GM12878 (cell line): Measurements from ENCODE around the gene CEP97. TPM values are rescaled to one million over a fixed set of nuclear protein-coding genes. Genes with fewer than 3 reads are reported as not detected.

ENCODE experiments used
- E2F8 ChIP-seq: fragments of 450-650 bp; IDR thresholded peaks from 2 replicates; pipeline ENCODE4 v1.6.1; 2018; ENCODE audit warnings: mild to moderate bottlenecking, low read depth, moderate library complexity; ENCODE audit not compliant: partially characterized antibody
- FOXK2 ChIP-seq: fragments of 450-650 bp; IDR thresholded peaks from 2 replicates; pipeline ENCODE4 v1.6.1; 2017; ENCODE audit warnings: mild to moderate bottlenecking, moderate library complexity
- GABPA ChIP-seq: IDR thresholded peaks from 2 replicates; pipeline ENCODE4 v1.6.1; 2014; ENCODE audit warnings: antibody characterized with exemption, low read depth, mild to moderate bottlenecking, inconsistent platforms
- GATAD2B ChIP-seq: fragments of 450-650 bp; conservative IDR thresholded peaks from 2 replicates; pipeline ENCODE4 v1.6.1; 2017; ENCODE audit warnings: low read depth, mild to moderate bottlenecking, moderate library complexity
- HCFC1 ChIP-seq: fragments of 150-350 bp; IDR thresholded peaks from 2 replicates; pipeline ENCODE4 v1.6.1; 2014; ENCODE audit warnings: low read length
- HDAC6 ChIP-seq: fragments of 200-600 bp; sonication (generic); IDR thresholded peaks from one replicate; pipeline ENCODE4 v1.8.0; 2017; ENCODE audit warnings: antibody characterized with exemption; ENCODE audit not compliant: unreplicated experiment
- HDGF ChIP-seq: fragments of 450-650 bp; IDR thresholded peaks from 2 replicates; pipeline ENCODE4 v1.6.1; 2016; ENCODE audit warnings: antibody characterized with exemption
- IKZF1 ChIP-seq: fragments of 450-650 bp; conservative IDR thresholded peaks from 2 replicates; pipeline ENCODE4 v1.6.1; 2017; ENCODE audit warnings: antibody characterized with exemption, mild to moderate bottlenecking
- KDM1A ChIP-seq: fragments of 200-600 bp; sonication (generic); IDR thresholded peaks from 2 replicates; pipeline ENCODE4 v1.6.1; 2016; ENCODE audit warnings: borderline replicate concordance
- MYB ChIP-seq: fragments of 150-350 bp; IDR thresholded peaks from 2 replicates; pipeline ENCODE4 v1.6.1; 2014; ENCODE audit warnings: mild to moderate bottlenecking, low read depth, low read length, borderline replicate concordance
- NBN ChIP-seq: fragments of 450-650 bp; IDR thresholded peaks from 2 replicates; pipeline ENCODE4 v1.6.1; 2016
- POLR2AphosphoS5 ChIP-seq: IDR thresholded peaks from 2 replicates; pipeline ENCODE4 v1.6.1; 2011; ENCODE audit warnings: mild to moderate bottlenecking, low read length, inconsistent platforms
- STAT1 ChIP-seq: fragments of 450-650 bp; conservative IDR thresholded peaks from 2 replicates; pipeline ENCODE4 v1.6.1; 2014; ENCODE audit warnings: antibody characterized with exemption, mild to moderate bottlenecking
- SUPT20H ChIP-seq: IDR thresholded peaks from 2 replicates; pipeline ENCODE4 v1.6.1; 2011; ENCODE audit warnings: low read depth, mild to moderate bottlenecking, low read length, moderate library complexity, borderline replicate concordance; ENCODE audit not compliant: control insufficient read depth
- TAF1 ChIP-seq: IDR thresholded peaks from 2 replicates; pipeline ENCODE4 v1.6.1; 2011; ENCODE audit warnings: mild to moderate bottlenecking, low read depth, low read length, borderline replicate concordance
- TCF12 ChIP-seq: IDR thresholded peaks from 2 replicates; pipeline ENCODE4 v1.6.1; 2011; ENCODE audit warnings: low read depth, mild to moderate bottlenecking, low read length
- polyA plus RNA-seq, 11 experiments: library from polyadenylated mRNA; depleted of rRNA in 4 of 11; unstranded in 6 of 11; stranded (reverse) in 5 of 11; fragments of >200 nt; fragmentation: Nextera tagmentation in 4 of 11; fragmentation: Illumina TruSeq in 1 of 11; extraction: Ambion mirVana in 4 of 11; extraction: Trizol in 1 of 11; gene quantifications; 1 replicate in 1 of 11; 2 replicates in 10 of 11; pipeline versions ENCODE4 v1.2.1 to v1.2.3, GENCODE V29; 2011 to 2016; ENCODE audit warnings: inconsistent platforms in 2 of 11, missing spikeins in 2 of 11, low read depth in 1 of 11
- total RNA-seq, 4 experiments: library from RNA; depleted of rRNA in 3 of 4; stranded (reverse); fragments of >200 nt in 3 of 4; fragmentation: Illumina TruSeq in 1 of 4; extraction: Trizol in 1 of 4; gene quantifications; 2 replicates each; pipeline versions ENCODE4 v1.2.1 to v1.2.3, GENCODE V29; 2013 to 2021
- TF ChIP-seq, protein P1 (sequence below): IDR thresholded peaks from 2 replicates; pipeline ENCODE4 v1.6.1; 2011; ENCODE audit warnings: low read depth, low read length, improper control_type of control experiment, borderline replicate concordance
- TF ChIP-seq, protein P2 (sequence below): fragments of 450-650 bp; formaldehyde crosslinking; IDR thresholded peaks from 2 replicates; pipeline ENCODE4 v1.4.0; 2022; ENCODE audit warnings: mild to moderate bottlenecking, moderate library complexity
- TF ChIP-seq, protein P3 (sequence below), 3 experiments: IDR thresholded peaks in 2 of 3; conservative IDR thresholded peaks in 1 of 3; 2 replicates each; pipeline ENCODE4 v1.5.1; 2011; ENCODE audit warnings: low read depth in 3 of 3, low read length in 3 of 3, mild to moderate bottlenecking in 3 of 3, control low read depth in 2 of 3, moderate library complexity in 2 of 3, inconsistent platforms in 1 of 3, mixed read lengths in 1 of 3; ENCODE audit not compliant: control insufficient read depth in 2 of 3, insufficient read depth in 1 of 3; ENCODE audit errors: extremely low read depth in 1 of 3

CEP97 gene
- total and polyA plus RNA-seq, 10 of the 15 experiments (the other 5 are each of a cell fraction or from before 2014, with no cell fraction given), result 1.9 to 13.7 (median 5.8) TPM

- no peak; the same call in 1 of the 2 replicates for TF ChIP-seq KDM1A
- no peak for TF ChIP-seq IKZF1
- no peak for TF ChIP-seq POLR2AphosphoS5
- peak; percentile 73 for TF ChIP-seq GABPA
- TF ChIP-seq E2F8, result no peak
- peak; percentile 73; the same call in 1 of the 2 replicates for TF ChIP-seq TCF12
- TF ChIP-seq, protein P1, sequence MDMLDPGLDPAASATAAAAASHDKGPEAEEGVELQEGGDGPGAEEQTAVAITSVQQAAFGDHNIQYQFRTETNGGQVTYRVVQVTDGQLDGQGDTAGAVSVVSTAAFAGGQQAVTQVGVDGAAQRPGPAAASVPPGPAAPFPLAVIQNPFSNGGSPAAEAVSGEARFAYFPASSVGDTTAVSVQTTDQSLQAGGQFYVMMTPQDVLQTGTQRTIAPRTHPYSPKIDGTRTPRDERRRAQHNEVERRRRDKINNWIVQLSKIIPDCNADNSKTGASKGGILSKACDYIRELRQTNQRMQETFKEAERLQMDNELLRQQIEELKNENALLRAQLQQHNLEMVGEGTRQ, result no peak
- TF ChIP-seq, protein P2, sequence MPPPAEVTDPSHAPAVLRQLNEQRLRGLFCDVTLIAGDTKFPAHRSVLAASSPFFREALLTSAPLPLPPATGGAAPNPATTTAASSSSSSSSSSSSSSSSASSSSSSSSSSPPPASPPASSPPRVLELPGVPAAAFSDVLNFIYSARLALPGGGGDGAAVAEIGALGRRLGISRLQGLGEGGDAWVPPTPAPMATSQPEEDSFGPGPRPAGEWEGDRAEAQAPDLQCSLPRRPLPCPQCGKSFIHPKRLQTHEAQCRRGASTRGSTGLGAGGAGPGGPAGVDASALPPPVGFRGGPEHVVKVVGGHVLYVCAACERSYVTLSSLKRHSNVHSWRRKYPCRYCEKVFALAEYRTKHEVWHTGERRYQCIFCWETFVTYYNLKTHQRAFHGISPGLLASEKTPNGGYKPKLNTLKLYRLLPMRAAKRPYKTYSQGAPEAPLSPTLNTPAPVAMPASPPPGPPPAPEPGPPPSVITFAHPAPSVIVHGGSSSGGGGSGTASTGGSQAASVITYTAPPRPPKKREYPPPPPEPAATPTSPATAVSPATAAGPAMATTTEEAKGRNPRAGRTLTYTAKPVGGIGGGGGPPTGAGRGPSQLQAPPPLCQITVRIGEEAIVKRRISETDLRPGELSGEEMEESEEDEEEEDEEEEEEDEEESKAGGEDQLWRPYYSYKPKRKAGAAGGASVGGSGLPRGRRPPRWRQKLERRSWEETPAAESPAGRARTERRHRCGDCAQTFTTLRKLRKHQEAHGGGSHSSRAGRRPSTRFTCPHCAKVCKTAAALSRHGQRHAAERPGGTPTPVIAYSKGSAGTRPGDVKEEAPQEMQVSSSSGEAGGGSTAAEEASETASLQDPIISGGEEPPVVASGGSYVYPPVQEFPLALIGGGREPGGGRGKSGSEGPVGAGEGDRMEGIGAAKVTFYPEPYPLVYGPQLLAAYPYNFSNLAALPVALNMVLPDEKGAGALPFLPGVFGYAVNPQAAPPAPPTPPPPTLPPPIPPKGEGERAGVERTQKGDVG (CRISPR knock-in tag), result no peak
- no peak for TF ChIP-seq SUPT20H
- TF ChIP-seq STAT1, result no peak
- TF ChIP-seq MYB, result no peak
- no peak for TF ChIP-seq HCFC1
- TF ChIP-seq, protein P3, sequence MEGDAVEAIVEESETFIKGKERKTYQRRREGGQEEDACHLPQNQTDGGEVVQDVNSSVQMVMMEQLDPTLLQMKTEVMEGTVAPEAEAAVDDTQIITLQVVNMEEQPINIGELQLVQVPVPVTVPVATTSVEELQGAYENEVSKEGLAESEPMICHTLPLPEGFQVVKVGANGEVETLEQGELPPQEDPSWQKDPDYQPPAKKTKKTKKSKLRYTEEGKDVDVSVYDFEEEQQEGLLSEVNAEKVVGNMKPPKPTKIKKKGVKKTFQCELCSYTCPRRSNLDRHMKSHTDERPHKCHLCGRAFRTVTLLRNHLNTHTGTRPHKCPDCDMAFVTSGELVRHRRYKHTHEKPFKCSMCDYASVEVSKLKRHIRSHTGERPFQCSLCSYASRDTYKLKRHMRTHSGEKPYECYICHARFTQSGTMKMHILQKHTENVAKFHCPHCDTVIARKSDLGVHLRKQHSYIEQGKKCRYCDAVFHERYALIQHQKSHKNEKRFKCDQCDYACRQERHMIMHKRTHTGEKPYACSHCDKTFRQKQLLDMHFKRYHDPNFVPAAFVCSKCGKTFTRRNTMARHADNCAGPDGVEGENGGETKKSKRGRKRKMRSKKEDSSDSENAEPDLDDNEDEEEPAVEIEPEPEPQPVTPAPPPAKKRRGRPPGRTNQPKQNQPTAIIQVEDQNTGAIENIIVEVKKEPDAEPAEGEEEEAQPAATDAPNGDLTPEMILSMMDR (IDR thresholded peaks at IDR 0.05 in 2 of 3, conservative IDR thresholded peaks at IDR 0.05 in 1 of 3; ENCODE audit: control insufficient read depth in 2 of 3, extremely low read depth in 1 of 3, insufficient read depth in 1 of 3, low read depth in 3 of 3, low read length in 3 of 3), result no peak
- no peak for TF ChIP-seq HDAC6
- no peak for TF ChIP-seq FOXK2
- peak; percentile 72; the same call in 1 of the 2 replicates for TF ChIP-seq NBN
- TF ChIP-seq HDGF, result no peak
- TF ChIP-seq GATAD2B, result no peak
- no peak for TF ChIP-seq TAF1
Observed at GRCh38 chr3:101722394-101723173, 1.8 kb upstream of the CEP97 start (continued).
